Neural cell (in vitro differentiated cells): ENCODE measurements around the gene ZFYVE28. TPM values are rescaled to one million over a fixed set of nuclear protein-coding genes. Genes with fewer than 3 reads are reported as not detected.

ENCODE experiments used
- H2AFZ ChIP-seq: fragments of 200-600, 300-800 bp; sonication (generic), shearing (Covaris generic); 2 replicates; pipeline ENCODE4 v1.6.0; 2014; ENCODE audit warnings: low read depth, mild to moderate bottlenecking, antibody characterized with exemption, low read length, moderate library complexity
- H3F3A ChIP-seq: fragments of 200-600 bp; shearing (Covaris generic); 2 replicates; pipeline ENCODE4 v1.6.1; 2016; ENCODE audit warnings: mild to moderate bottlenecking, moderate library complexity, mixed read lengths, antibody characterized with exemption, low read length; ENCODE audit not compliant: insufficient read depth, poor library complexity, severe bottlenecking
- H3K27ac ChIP-seq: fragments of 200-600, 300-800 bp; sonication (generic), shearing (Covaris generic); 2 replicates; pipeline ENCODE4 v1.5.1; 2014; ENCODE audit warnings: mild to moderate bottlenecking, low read length, moderate library complexity
- H3K27me3 ChIP-seq: fragments of 300-800, 200-600 bp; sonication (generic), shearing (Covaris generic); 2 replicates; pipeline ENCODE4 v1.6.0; 2014; ENCODE audit warnings: mild to moderate bottlenecking, low read depth, low read length, moderate library complexity; ENCODE audit not compliant: insufficient read depth
- H3K36me3 ChIP-seq: fragments of 300-800, 200-600 bp; sonication (generic), shearing (Covaris generic); 2 replicates; pipeline ENCODE4 v1.5.1; 2014; ENCODE audit warnings: mild to moderate bottlenecking, antibody characterized with exemption, low read length, moderate library complexity; ENCODE audit not compliant: insufficient read depth
- H3K4me2 ChIP-seq: fragments of 300-800, 200-600 bp; sonication (generic), shearing (Covaris generic); 2 replicates; pipeline ENCODE4 v1.6.0; 2014; ENCODE audit warnings: mild to moderate bottlenecking, low read length
- H3K4me3 ChIP-seq: fragments of 300-800, 200-600 bp; sonication (generic), shearing (Covaris generic); 2 replicates; pipeline ENCODE4 v1.5.1; 2014; ENCODE audit warnings: mild to moderate bottlenecking, low read length, moderate library complexity
- H3K79me2 ChIP-seq: fragments of 200-600 bp; shearing (Covaris generic); replicated peaks from 2 replicates; pipeline ENCODE4 v1.6.0; 2014; ENCODE audit warnings: mild to moderate bottlenecking, low read length, moderate library complexity; ENCODE audit not compliant: insufficient read depth
- H3K9ac ChIP-seq: fragments of 300-800, 200-600 bp; sonication (generic), shearing (Covaris generic); 2 replicates; pipeline ENCODE4 v1.6.1; 2016; ENCODE audit warnings: mild to moderate bottlenecking, low read length, mixed read lengths
- H3K9me2 ChIP-seq: fragments of 200-600 bp; shearing (Covaris generic); 2 replicates; pipeline ENCODE4 v1.6.1; 2016; ENCODE audit warnings: mild to moderate bottlenecking, low read length, mixed read lengths; ENCODE audit not compliant: insufficient read depth
- H3K9me3 ChIP-seq: fragments of 200-600, 300-800 bp; sonication (generic), shearing (Covaris generic); 2 replicates; pipeline ENCODE4 v1.6.1; 2016; ENCODE audit warnings: mild to moderate bottlenecking, mixed run types, low read length, moderate library complexity, mixed read lengths
- H4K20me1 ChIP-seq: fragments of 200-600 bp; shearing (Covaris generic); 2 replicates; pipeline ENCODE4 v1.6.1; 2016; ENCODE audit warnings: mild to moderate bottlenecking, mixed run types; ENCODE audit not compliant: insufficient read depth
- EP300 ChIP-seq: fragments of 450-650 bp; conservative IDR thresholded peaks from 2 replicates; pipeline ENCODE4 v1.6.1; 2014; ENCODE audit warnings: antibody characterized with exemption, mild to moderate bottlenecking, moderate library complexity; ENCODE audit not compliant: poor library complexity, severe bottlenecking
- EZH2 ChIP-seq: fragments of 200-600, 300-800 bp; shearing (Covaris generic), sonication (generic); IDR thresholded peaks from 2 replicates; pipeline ENCODE4 v1.6.1; 2014; ENCODE audit warnings: antibody characterized with exemption, low read length, borderline replicate concordance, mild to moderate bottlenecking; ENCODE audit not compliant: insufficient read depth, poor library complexity, severe bottlenecking
- MXI1 ChIP-seq: fragments of 450-650 bp; conservative IDR thresholded peaks from 2 replicates; pipeline ENCODE4 v1.6.1; 2014; ENCODE audit warnings: antibody characterized with exemption, mild to moderate bottlenecking; ENCODE audit not compliant: poor library complexity, severe bottlenecking
- POLR2AphosphoS5 ChIP-seq: IDR thresholded peaks from 2 replicates; pipeline ENCODE4 v1.6.1; 2012
- RAD21 ChIP-seq: fragments of 450-650 bp; conservative IDR thresholded peaks from 2 replicates; pipeline ENCODE4 v1.6.1; 2014; ENCODE audit warnings: antibody characterized with exemption, mild to moderate bottlenecking, moderate library complexity
- SMC3 ChIP-seq: fragments of 450-650 bp; conservative IDR thresholded peaks from 2 replicates; pipeline ENCODE4 v1.6.1; 2014; ENCODE audit warnings: antibody characterized with exemption, mild to moderate bottlenecking, moderate library complexity; ENCODE audit not compliant: poor library complexity
- TAF1 ChIP-seq: IDR thresholded peaks from 2 replicates; pipeline ENCODE4 v1.6.1; 2012; ENCODE audit warnings: low read depth
- polyA plus RNA-seq: library from polyadenylated mRNA; depleted of rRNA; stranded (reverse); fragments of >200 nt; gene quantifications from 2 replicates; pipeline ENCODE4 v1.2.3, GENCODE V29; 2014
- TF ChIP-seq, protein P1 (sequence below): fragments of 450-650 bp; IDR thresholded peaks from 2 replicates; pipeline ENCODE4 v1.5.1; 2014; ENCODE audit warnings: antibody characterized with exemption, mild to moderate bottlenecking, moderate library complexity; ENCODE audit not compliant: poor library complexity, severe bottlenecking
- TF ChIP-seq, protein P2 (sequence below): IDR thresholded peaks from 2 replicates; pipeline ENCODE4 v1.6.1; 2012; ENCODE audit warnings: borderline replicate concordance

ZFYVE28 gene
- polyA plus RNA-seq, 1 donor from 2014 or later = 2.4 TPM

DNA sequence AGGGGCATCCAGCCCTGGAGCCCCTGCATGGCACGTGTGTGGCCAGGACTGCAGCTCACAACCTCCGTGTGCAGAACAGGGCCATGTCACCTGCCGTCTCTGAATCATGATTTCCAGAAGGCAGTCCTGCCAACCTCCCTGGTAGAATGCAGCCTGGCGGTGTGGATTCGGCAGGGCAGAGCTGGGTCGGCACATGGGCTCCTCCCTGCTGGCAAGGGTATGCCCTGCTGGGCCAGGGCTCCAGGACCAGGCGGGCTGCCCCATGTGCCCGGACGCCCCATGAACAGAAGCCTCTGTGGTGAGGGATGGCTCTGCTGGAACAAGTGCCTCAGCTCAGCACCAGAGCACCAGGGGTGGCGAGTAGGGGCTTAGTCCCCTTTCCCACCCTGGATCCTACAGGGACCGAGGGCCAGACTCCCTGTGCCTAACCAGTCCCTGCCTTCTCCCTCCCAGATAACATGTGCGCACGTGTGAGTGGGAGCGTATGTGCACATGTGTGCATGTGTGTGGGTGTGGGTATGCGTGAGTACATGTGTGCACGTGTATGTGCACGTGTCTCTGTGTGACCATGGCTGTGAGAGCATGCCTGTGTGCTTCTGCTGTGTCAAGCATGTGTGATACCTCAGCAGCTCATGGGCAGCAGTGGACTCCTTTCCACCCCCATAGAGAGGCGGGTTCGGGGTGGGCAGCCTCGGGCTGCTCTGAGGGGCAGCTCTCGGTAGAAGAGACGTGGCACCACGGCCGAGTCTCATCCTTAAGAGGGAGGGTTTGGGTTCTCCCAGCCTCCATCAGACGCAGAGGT lies 146.2 kb downstream of the ZFYVE28 start:
- Histone ChIP-seq H3K9me2 (no peaks in the 10 kb centered on the region), H2AFZ (no peak overlapping the region), H3K36me3 (no peaks in the 10 kb centered on the region), H3K9me3 (no peaks in the 10 kb centered on the region), H3K27ac (no peak overlapping the region), H3F3A (no peaks in the 10 kb centered on the region), H3K4me2 (no peak overlapping the region), H3K4me3 (no peak overlapping the region), H3K9ac (no peak overlapping the region), H3K79me2 (no peaks in the 10 kb centered on the region), H4K20me1 (no peaks in the 10 kb centered on the region), H3K27me3 (no peaks in the 10 kb centered on the region)
- TF ChIP-seq TAF1 (no peak), EZH2 (no peak), EP300 (no peak), MXI1 (no peak), SMC3 (no peak), RAD21 (no peak), POLR2AphosphoS5 (no peak)
- TF ChIP-seq, protein P1, sequence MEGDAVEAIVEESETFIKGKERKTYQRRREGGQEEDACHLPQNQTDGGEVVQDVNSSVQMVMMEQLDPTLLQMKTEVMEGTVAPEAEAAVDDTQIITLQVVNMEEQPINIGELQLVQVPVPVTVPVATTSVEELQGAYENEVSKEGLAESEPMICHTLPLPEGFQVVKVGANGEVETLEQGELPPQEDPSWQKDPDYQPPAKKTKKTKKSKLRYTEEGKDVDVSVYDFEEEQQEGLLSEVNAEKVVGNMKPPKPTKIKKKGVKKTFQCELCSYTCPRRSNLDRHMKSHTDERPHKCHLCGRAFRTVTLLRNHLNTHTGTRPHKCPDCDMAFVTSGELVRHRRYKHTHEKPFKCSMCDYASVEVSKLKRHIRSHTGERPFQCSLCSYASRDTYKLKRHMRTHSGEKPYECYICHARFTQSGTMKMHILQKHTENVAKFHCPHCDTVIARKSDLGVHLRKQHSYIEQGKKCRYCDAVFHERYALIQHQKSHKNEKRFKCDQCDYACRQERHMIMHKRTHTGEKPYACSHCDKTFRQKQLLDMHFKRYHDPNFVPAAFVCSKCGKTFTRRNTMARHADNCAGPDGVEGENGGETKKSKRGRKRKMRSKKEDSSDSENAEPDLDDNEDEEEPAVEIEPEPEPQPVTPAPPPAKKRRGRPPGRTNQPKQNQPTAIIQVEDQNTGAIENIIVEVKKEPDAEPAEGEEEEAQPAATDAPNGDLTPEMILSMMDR = no peak
- TF ChIP-seq, protein P2, sequence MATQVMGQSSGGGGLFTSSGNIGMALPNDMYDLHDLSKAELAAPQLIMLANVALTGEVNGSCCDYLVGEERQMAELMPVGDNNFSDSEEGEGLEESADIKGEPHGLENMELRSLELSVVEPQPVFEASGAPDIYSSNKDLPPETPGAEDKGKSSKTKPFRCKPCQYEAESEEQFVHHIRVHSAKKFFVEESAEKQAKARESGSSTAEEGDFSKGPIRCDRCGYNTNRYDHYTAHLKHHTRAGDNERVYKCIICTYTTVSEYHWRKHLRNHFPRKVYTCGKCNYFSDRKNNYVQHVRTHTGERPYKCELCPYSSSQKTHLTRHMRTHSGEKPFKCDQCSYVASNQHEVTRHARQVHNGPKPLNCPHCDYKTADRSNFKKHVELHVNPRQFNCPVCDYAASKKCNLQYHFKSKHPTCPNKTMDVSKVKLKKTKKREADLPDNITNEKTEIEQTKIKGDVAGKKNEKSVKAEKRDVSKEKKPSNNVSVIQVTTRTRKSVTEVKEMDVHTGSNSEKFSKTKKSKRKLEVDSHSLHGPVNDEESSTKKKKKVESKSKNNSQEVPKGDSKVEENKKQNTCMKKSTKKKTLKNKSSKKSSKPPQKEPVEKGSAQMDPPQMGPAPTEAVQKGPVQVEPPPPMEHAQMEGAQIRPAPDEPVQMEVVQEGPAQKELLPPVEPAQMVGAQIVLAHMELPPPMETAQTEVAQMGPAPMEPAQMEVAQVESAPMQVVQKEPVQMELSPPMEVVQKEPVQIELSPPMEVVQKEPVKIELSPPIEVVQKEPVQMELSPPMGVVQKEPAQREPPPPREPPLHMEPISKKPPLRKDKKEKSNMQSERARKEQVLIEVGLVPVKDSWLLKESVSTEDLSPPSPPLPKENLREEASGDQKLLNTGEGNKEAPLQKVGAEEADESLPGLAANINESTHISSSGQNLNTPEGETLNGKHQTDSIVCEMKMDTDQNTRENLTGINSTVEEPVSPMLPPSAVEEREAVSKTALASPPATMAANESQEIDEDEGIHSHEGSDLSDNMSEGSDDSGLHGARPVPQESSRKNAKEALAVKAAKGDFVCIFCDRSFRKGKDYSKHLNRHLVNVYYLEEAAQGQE = no peak

DNA sequence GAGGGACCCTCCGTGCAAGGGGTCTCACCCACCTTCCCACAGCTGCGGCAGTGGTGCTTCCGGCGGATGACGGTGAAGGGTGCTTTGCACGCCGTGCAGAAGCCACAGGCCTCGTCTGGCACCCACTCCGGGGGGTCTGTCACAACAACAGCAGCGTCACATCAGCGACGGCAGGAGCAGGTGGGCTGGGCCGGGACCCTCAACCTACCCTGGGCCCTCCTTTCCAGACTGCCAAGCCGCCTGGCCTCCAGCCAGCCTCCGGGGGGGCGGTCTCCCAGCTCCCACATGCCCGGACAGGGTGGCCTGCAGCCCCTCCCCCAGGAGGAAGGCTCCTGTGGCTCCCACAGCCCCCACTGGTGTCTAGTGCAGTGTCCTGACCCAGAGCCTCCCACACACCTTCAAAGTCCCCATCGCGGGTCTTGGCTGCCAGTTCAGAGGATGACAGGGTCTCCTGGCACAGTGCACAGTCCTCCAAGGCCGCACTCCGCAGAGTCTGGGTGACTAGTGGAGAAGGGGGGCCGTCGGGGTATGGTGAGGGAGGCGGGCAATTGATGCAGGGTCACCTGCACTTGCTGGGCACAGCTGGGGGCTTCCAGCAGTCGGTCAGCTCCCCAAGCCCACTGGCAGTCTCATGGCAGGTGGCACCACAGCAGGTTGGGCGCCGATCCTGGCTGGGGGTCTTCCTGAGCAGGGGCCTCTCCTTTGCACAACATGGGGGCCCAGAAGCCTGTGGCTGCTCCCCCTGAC lies 147.0 kb downstream of the ZFYVE28 start:
- no peak overlapping the region for H3K4me3 ChIP-seq
- H3K79me2 ChIP-seq = no peaks in the 10 kb centered on the region
- no peaks in the 10 kb centered on the region for H3K36me3 ChIP-seq
- no peak overlapping the region for H2AFZ ChIP-seq
- H3K4me2 ChIP-seq = no peak overlapping the region
- no peak overlapping the region for H3K27ac ChIP-seq
- no peak overlapping the region for H3K9ac ChIP-seq
- no peaks in the 10 kb centered on the region for H4K20me1 ChIP-seq
- H3K9me3 ChIP-seq = no peaks in the 10 kb centered on the region
- no peaks in the 10 kb centered on the region for H3K9me2 ChIP-seq
- no peaks in the 10 kb centered on the region for H3K27me3 ChIP-seq
- no peak for TF ChIP-seq POLR2AphosphoS5
- TF ChIP-seq TAF1 = no peak
- TF ChIP-seq EZH2 = no peak
- TF ChIP-seq, protein P1 = no peak
- no peak for TF ChIP-seq SMC3
- TF ChIP-seq MXI1 = no peak
- TF ChIP-seq, protein P2 = no peak
- no peak for TF ChIP-seq RAD21
- TF ChIP-seq EP300 = no peak
- no peaks in the 10 kb centered on the region for H3F3A ChIP-seq
